MCF 10A (cell line): ENCODE data around the gene OPRL1. TPM values are rescaled to one million over a fixed set of nuclear protein-coding genes. Genes with fewer than 3 reads are reported as not detected.

Experiments used
- BruUV-seq: library from RNA; stranded (reverse); fragments of 400-500 nt; replicated peaks from 2 replicates; lab custom pipeline; 2021; lab: Mats Ljungman, UMichigan
- CTCF ChIA-PET: fragments of 300-600 bp; sonication (Branson Sonifier 250); formaldehyde crosslinking; extraction: SDS; loops from one replicate; lab custom pipeline; 2021; ENCODE audit warnings: antibody characterized with exemption, inconsistent platforms; lab: Yijun Ruan, JAX
- POLR2A ChIA-PET: fragments of 300-600, 350-650 bp; sonication (Branson Sonifier 250); formaldehyde crosslinking; extraction: SDS; loops from one replicate; lab custom pipeline; 2020; ENCODE audit warnings: antibody characterized with exemption, inconsistent platforms; lab: Yijun Ruan, JAX
- DNase-seq: peaks from one replicate; pipeline ENCODE4 v3.0.0-alpha.2; 2018; ENCODE audit not compliant: unreplicated experiment
- H3K27ac Mint-ChIP-seq: one replicate; pipeline ENCODE4 v1.8.0; 2022; ENCODE audit warnings: mild to moderate bottlenecking, low read depth, mixed read lengths; ENCODE audit not compliant: unreplicated experiment
- H3K27me3 Mint-ChIP-seq: one replicate; pipeline ENCODE4 v1.8.0; 2022; ENCODE audit warnings: mixed read lengths; ENCODE audit not compliant: insufficient read depth, unreplicated experiment
- H3K36me3 Mint-ChIP-seq: one replicate; pipeline ENCODE4 v1.8.0; 2022; ENCODE audit warnings: mild to moderate bottlenecking, moderate library complexity, mixed read lengths; ENCODE audit not compliant: insufficient read depth, unreplicated experiment
- H3K4me1 Mint-ChIP-seq: one replicate; pipeline ENCODE4 v1.8.0; 2022; ENCODE audit warnings: mixed read lengths; ENCODE audit not compliant: insufficient read depth, unreplicated experiment
- H3K4me3 Mint-ChIP-seq: one replicate; pipeline ENCODE4 v1.8.0; 2022; ENCODE audit warnings: mild to moderate bottlenecking, moderate library complexity, mixed read lengths; ENCODE audit not compliant: unreplicated experiment
- H3K9me3 Mint-ChIP-seq: one replicate; pipeline ENCODE4 v1.8.0; 2022; ENCODE audit warnings: mixed read lengths; ENCODE audit not compliant: unreplicated experiment
- CTCF ChIP-seq: fragments of 200-600 bp; IDR thresholded peaks from one replicate; pipeline ENCODE4 v1.8.0; 2022; ENCODE audit warnings: antibody characterized with exemption, mild to moderate bottlenecking; ENCODE audit not compliant: unreplicated experiment
- intact Hi-C: fragments of 100-400 bp; cut with micrococcal nuclease; formaldehyde crosslinking; loops from 2 replicates; pipeline ENCODE4 v1.14.1; 2022
- total RNA-seq: library from RNA; stranded (reverse); gene quantifications from 2 replicates; pipeline ENCODE4 v1.2.3, GENCODE V29; 2022

The OPRL1 gene
- total RNA-seq, 1 experiment from 2014 or later, result 0.12 TPM

GRCh38 chr20:64145458-64146300, 65.8 kb downstream of the OPRL1 start:
- POLR2A ChIA-PET, result interaction anchor here (0.6 kb wide), 1 partner anchor 265 kb away, joined by 3 read pairs; no protein-coding TSS in a partner anchor
- DNase-seq, result no peak
- H3K4me1 Mint-ChIP-seq, result no peaks in the 10 kb centered on the region

GRCh38 chr20:64146301-64146935, 66.5 kb downstream of the OPRL1 start:
- no TSS peak for BruUV-seq

More at GRCh38 chr20:64145458-64146300, 65.8 kb downstream of the OPRL1 start:
- CTCF ChIA-PET, result interaction anchor here (0.6 kb wide), 1 partner anchor 9 kb away, joined by 5 read pairs; no protein-coding TSS in a partner anchor
- no TSS peak for BruUV-seq
- H3K36me3 Mint-ChIP-seq, result no peaks in the 10 kb centered on the region
- H3K9me3 Mint-ChIP-seq, result peaks cover 12% of the 10 kb centered on the region
- peaks cover 50% of the 10 kb centered on the region for H3K27me3 Mint-ChIP-seq
- intact Hi-C loops, result no loop called here
- no peak overlapping the region for H3K27ac Mint-ChIP-seq
- peak; percentile 24 for TF ChIP-seq CTCF
- H3K4me3 Mint-ChIP-seq, result no peak overlapping the region

GRCh38 chr20:64146936-64147477, 67.1 kb downstream of the OPRL1 start:
- Mint-ChIP-seq H3K4me3 (no peak overlapping the region), H3K4me1 (no peaks in the 10 kb centered on the region), H3K27me3 (peaks cover 36% of the 10 kb centered on the region), H3K27ac (no peak overlapping the region), H3K36me3 (no peaks in the 10 kb centered on the region), H3K9me3 (peaks cover 12% of the 10 kb centered on the region)
- intact Hi-C loops, result no loop called here
- ChIA-PET POLR2A (no interaction called here), CTCF (interaction anchor here (0.6 to 0.7 kb wide), 4 partner anchors 63 to 361 kb away, joined by 3 read pairs; no protein-coding TSS in a partner anchor)
- DNase-seq, result no peak
- TF ChIP-seq CTCF, result no peak
- BruUV-seq, result no TSS peak

More at GRCh38 chr20:64146301-64146935, 66.5 kb downstream of the OPRL1 start:
- H3K9me3 Mint-ChIP-seq, result peaks cover 12% of the 10 kb centered on the region
- DNase-seq, result no peak
- H3K27ac Mint-ChIP-seq, result no peak overlapping the region
- no peaks in the 10 kb centered on the region for H3K4me1 Mint-ChIP-seq
- intact Hi-C loops, result no loop called here
- H3K27me3 Mint-ChIP-seq, result peaks cover 42% of the 10 kb centered on the region
- no peaks in the 10 kb centered on the region for H3K36me3 Mint-ChIP-seq
- ChIA-PET CTCF (interaction anchor here (0.6 kb wide), 1 partner anchor 98 kb away, joined by 3 read pairs; no protein-coding TSS in a partner anchor), POLR2A (no interaction called here)
- no peak overlapping the region for H3K4me3 Mint-ChIP-seq
- no peak for TF ChIP-seq CTCF

- BruUV-seq, result no TSS peak
- TF ChIP-seq CTCF, result no peak
- ChIA-PET POLR2A (interaction anchor here (0.6 kb wide), 1 partner anchor 62 kb away, joined by 3 read pairs; no protein-coding TSS in a partner anchor), CTCF (interaction anchor here (0.6 kb wide), 2 partner anchors 94 to 1276 kb away, joined by 3 read pairs; no protein-coding TSS in a partner anchor)
- no peak for DNase-seq
- Mint-ChIP-seq H3K36me3 (no peaks in the 10 kb centered on the region), H3K27ac (no peak overlapping the region), H3K27me3 (peaks cover 21% of the 10 kb centered on the region), H3K4me3 (no peak overlapping the region), H3K9me3 (peaks cover 12% of the 10 kb centered on the region), H3K4me1 (no peaks in the 10 kb centered on the region)
- intact Hi-C loops, result no loop called here
Observed at GRCh38 chr20:64148581-64148980, 68.7 kb downstream of the OPRL1 start.
